ENCODE results near the gene MYO1A. TPM values are rescaled to one million over a fixed set of nuclear protein-coding genes. Genes with fewer than 3 reads are reported as not detected.
A peak's percentile ranks its signal among the peaks of the same experiment; 100 is the strongest.

MYO1A gene
- total RNA-seq, result under 1 TPM in 4 of 8 experiments, not detected in 4; 0.31 to 0.67 (median 0.34) TPM

DNA sequence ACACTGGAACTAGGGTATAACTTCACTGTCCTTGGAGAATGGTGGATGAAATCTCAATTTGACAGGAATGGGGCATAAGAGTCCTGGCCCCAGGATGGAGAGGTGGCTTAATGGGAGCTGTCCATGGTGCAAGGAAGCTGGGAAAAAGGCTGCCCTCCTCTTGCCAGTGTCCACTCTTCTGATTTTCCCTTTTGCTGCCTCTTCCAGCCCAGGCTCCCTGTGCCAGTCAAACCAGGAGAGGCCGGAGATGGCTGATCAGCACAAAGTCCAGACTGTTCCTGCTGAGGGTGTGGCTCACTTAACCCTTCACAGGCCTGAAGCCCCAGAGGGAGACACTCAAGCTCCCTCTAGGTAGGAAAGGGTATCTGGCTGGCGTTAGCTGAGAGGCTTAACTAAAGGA lies at the start of gene MYO1A:
Gene MYO1A (minus strand): TSS at position 240 of the 400 bp plus-strand sequence. CDS start 1,806 bp downstream, outside the sequence.
- in situ Hi-C loops (cut with MboI; ENCODE audit: low pct_unique_long_range_greater_than_20kb in 2 of 9, low sequenced_read_pairs in 9 of 9, unreplicated experiment in 9 of 9), result loop anchor here in 1 of 9 experiments (25.0 kb wide), 1 partner anchor 538 kb away; the partner anchor contains the start of gene RBMS2

DNA sequence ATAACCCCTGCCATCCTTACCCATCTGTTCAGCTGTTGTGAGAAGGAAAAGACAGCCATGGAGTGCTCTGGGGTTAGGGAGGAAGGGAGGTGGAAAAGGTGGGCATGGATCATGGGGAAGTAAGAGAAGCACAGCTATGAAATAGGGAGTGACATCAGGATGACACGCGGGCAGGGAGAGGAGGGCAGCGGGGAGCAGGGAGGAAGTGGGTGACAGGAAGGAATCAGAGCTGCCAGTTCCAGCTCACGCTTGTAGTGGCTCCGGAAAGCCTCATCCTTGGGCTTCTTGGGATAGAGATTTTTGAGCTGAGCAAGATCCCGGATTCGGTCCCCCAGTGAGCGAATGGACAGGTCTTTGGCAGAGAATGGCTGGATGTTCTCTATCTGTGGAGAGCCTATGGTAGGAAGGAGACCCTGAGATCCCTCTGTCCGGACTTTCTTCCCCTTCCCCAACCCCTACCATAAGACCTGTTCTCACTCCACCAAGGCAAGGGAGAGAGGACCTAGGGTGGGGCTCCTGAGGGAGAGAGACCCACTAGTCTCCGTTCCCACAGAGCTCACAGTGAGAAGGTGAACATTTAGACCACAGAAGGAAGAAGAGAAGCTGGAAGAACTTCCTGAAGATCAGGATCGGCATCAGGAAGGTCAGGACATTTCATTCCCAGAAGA lies 49.3 kb upstream of the MYO1A start:
- 40 to 100% (median 80%) methylated on average over 1 to 7 of the region's 11 CpGs; no CpG with 5 or more reads in 2 of the 10 experiments for WGBS, 10 experiments
- H3K27ac ChIP-seq, result no peak overlapping the region
- peaks cover 3 to 13% of the 10 kb centered on the region in 2 donors for H3K4me1 ChIP-seq (replicated peaks in 1 of 2)
- ATAC-seq (replicated peaks in 6 of 8), result no peak
- H3K4me3 ChIP-seq, result no peak overlapping the region
- in situ Hi-C loops (cut with MboI; ENCODE audit: low pct_unique_long_range_greater_than_20kb in 2 of 9, low sequenced_read_pairs in 9 of 9, unreplicated experiment in 9 of 9), result no loop called here

More for the DNA sequence above, at the start of gene MYO1A:
- 7 to 56% (median 20%) methylated on average over 1 to 2 of the region's 2 CpGs; no CpG with 5 or more reads in 5 of the 10 experiments for WGBS, 10 experiments
- H3K4me1 ChIP-seq (replicated peaks in 1 of 2), result no peaks in the 10 kb centered on the region
- ATAC-seq (replicated peaks in 6 of 8), result peak in 2 of 8 experiments; percentile 42 to 51
- no peak within 1 kb of the TSS for H3K4me3 ChIP-seq
- H3K27ac ChIP-seq, result no peak within 1 kb of the TSS

DNA sequence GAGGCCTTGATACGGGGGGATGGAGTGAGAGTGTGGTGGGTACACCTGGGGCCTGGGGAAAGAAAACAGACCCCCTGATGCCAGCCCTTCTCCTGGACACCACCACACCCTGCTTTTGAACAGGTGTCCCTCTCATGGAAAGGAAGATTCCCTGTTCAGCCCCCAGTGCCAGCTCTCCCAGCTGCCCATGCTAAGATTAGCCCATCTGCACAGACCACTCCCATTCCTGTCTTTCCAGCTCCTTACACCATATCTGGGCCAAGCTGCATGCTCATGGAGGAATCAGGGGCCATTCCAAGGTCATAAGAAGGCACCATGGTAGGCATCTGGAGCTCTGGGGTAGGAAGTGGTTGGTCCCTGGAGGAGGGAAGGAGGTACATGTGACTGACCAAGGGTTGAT lies 48.6 kb upstream of the MYO1A start:
- no peak for ATAC-seq (replicated peaks in 6 of 8)
- in situ Hi-C loops (cut with MboI; ENCODE audit: low pct_unique_long_range_greater_than_20kb in 2 of 9, low sequenced_read_pairs in 9 of 9, unreplicated experiment in 9 of 9), result no loop called here

DNA sequence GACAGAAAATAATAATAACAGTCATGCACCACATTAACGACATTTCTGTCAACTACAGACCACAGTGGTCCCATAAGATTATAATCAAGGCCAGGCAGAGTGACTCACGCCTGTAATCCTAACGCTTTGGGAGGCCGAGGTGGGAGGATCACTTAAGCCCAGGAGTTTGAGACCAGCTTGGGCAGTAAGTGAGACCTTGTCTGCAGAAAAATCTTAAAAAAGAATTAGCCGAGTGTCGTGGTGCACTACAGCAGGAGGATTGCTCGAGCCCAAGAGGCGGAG lies 47.6 kb upstream of the MYO1A start:
- ATAC-seq (replicated peaks in 6 of 8), result no peak
- in situ Hi-C loops (cut with MboI; ENCODE audit: low pct_unique_long_range_greater_than_20kb in 2 of 9, low sequenced_read_pairs in 9 of 9, unreplicated experiment in 9 of 9), result no loop called here
- Histone ChIP-seq H3K4me1 (replicated peaks in 1 of 2) (peaks cover 12 to 25% of the 10 kb centered on the region in 2 donors), H3K27ac (no peak overlapping the region), H3K4me3 (no peak overlapping the region)
- 20 to 100% (median 91%) methylated on average over 1 to 8 of the region's 8 CpGs; no CpG with 5 or more reads in 3 of the 10 experiments for WGBS, 10 experiments

More for the DNA sequence above, 48.6 kb upstream of the MYO1A start:
- Histone ChIP-seq H3K4me3 (no peak overlapping the region), H3K27ac (no peak overlapping the region), H3K4me1 (replicated peaks in 1 of 2) (peaks cover 10 to 20% of the 10 kb centered on the region in 2 donors)
- 100% methylated on average over 1 of the region's 1 CpG; no CpG with 5 or more reads in 9 of the 10 experiments for WGBS, 10 experiments

DNA sequence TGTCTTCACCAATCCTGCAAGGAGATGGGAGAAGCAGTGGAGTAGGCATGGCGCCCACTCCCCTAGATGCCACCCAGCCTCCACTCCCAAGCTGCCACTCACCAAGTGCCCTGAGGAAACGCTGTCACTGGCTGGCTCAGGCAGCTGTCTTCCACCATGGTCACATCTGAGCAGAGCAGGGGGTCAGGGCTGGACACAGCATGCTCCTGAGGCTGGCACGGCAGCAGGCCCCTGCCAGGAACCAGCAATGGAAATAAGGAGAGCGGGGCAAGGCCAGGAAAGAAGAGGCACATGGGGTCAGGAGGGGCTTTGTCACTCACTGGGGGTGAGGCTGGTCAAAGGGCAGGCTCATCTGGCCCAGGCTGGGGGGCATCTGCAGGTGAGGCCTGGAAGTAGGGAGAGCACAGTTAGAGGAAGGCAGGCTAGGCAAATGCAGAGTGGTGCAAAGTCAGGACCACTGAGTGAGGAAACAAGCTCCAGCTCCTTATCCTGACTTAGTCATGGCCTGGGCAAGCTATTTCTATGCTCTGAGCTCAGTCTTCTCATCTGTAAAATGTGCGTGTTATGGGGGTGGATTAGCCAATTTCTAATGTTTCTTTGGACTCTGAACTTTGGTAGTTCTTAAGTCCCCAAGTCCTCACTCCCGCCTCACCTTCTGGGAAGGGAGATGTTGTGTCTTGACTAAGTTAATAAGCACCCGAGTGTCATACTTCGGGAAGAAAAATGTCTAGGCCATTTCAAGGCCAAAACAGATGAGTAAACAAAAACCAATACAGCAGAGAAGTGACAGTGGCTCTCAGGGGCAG lies 47.0 kb upstream of the MYO1A start:
- Histone ChIP-seq H3K4me3 (no peak overlapping the region), H3K4me1 (replicated peaks in 1 of 2) (peaks cover 12 to 20% of the 10 kb centered on the region in 2 donors), H3K27ac (no peak overlapping the region)
- no peak for ATAC-seq (replicated peaks in 6 of 8)
- 59 to 100% (median 100%) methylated on average over 1 to 5 of the region's 8 CpGs; no CpG with 5 or more reads in 5 of the 10 experiments for WGBS, 10 experiments
- in situ Hi-C loops (cut with MboI; ENCODE audit: low pct_unique_long_range_greater_than_20kb in 2 of 9, low sequenced_read_pairs in 9 of 9, unreplicated experiment in 9 of 9), result no loop called here

DNA sequence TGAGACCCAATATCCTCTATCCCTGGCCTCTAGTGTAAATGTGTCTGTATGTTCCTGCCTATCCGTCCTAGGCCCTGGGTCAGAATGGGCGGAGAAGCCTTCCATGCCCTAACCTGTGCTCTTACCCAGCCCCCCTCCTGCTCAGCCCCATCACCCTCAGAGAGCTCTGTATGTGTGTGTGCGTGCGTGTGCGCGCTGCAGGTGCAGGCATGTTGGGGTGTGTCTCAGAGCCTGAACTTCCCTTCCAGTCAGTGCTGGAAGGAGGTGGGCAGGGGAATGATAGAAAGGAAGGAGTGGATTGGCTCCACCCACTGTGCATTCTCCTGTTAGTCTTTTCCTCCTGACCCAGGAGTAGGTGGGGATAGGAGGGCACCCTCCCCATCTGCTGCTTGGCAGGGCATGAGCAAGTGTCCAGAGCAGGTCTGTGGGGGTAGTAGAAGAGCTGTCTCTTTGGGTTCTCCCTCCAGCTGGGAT lies 46.2 kb upstream of the MYO1A start:
- H3K27ac ChIP-seq, result no peak overlapping the region
- H3K4me3 ChIP-seq, result no peak overlapping the region
- peak in 4 of 8 experiments; percentile 7 to 37 (median 10) for ATAC-seq (replicated peaks in 6 of 8)
- H3K4me1 ChIP-seq (replicated peaks in 1 of 2), result peaks cover 12 to 20% of the 10 kb centered on the region in 2 donors
- in situ Hi-C loops (cut with MboI; ENCODE audit: low pct_unique_long_range_greater_than_20kb in 2 of 9, low sequenced_read_pairs in 9 of 9, unreplicated experiment in 9 of 9), result no loop called here
- WGBS, 10 experiments, result 69 to 88% (median 81%) methylated on average over 2 to 5 of the region's 6 CpGs; no CpG with 5 or more reads in 6 of the 10 experiments

DNA sequence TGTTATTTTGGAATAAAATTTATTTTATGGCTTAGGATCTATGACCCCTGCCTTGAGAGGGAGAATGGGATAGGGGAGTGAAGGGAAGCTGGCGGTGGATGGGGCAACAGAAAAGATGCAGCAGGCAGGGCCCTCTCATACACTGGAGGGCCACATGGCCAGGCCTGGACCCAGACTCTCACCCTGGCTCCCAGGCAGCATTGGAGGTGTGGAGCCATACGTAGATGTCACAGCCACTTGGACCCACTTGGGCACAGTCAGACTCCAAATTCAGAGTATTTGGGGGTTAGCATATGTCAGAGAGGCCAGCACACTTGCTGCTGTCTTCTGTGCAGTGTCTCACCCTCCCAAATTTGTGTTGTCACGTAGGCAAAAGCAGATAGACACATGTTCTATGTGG lies 45.5 kb upstream of the MYO1A start:
- Histone ChIP-seq H3K4me3 (no peak overlapping the region), H3K4me1 (replicated peaks in 1 of 2) (peaks cover 18 to 27% of the 10 kb centered on the region in 2 donors), H3K27ac (no peak overlapping the region)
- 83 to 100% (median 100%) methylated on average over 1 to 2 of the region's 3 CpGs; no CpG with 5 or more reads in 2 of the 10 experiments for WGBS, 10 experiments
- in situ Hi-C loops (cut with MboI; ENCODE audit: low pct_unique_long_range_greater_than_20kb in 2 of 9, low sequenced_read_pairs in 9 of 9, unreplicated experiment in 9 of 9), result no loop called here
- no peak for ATAC-seq (replicated peaks in 6 of 8)

DNA sequence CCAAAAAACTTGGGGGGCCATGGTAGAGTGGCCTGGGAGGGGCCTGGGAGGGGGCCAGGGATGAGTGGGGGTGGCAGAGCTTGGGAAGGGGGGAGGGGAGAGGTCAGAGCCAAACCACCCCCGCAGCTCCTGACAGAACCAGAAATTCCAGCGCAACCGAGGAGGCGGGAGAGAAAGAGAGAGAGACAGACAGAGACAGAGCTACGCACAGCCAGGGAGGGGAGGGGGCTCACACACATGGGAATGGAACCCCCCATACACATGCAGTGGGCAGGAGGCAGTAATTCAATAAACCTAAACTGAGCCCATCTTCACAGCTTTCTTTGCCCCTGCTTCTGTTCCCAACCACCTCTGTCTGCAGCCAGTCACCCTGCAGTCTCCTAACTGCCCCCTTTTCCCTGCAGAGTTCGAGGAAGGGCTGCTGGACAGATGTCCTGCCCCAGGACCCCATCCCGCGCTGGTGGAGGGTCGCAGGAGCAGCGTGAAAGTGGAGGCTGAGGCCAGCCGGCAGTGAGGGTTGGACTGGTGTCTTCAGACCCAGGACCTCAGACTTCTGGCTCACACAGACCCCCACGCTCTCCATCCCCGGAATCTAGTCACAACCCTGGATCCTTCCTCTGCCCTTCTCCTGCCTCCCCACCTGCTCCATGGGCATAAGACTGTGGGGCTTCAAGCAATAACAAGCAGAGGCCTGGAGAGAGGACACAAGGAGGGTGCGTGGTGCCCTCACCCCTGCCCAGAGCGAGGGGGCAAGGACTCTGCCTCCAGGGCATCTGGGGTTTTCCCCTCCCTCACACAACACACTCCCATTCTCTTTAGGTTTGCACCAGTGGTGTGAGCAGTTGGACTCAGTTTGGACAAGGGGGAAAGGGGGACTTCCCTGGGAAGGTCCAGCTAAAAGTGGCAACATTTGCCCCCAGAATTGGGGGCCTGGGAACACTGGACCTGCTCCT lies 44.6 kb upstream of the MYO1A start:
- in situ Hi-C loops (cut with MboI; ENCODE audit: low pct_unique_long_range_greater_than_20kb in 2 of 9, low sequenced_read_pairs in 9 of 9, unreplicated experiment in 9 of 9), result no loop called here
- Histone ChIP-seq H3K4me1 (replicated peaks in 1 of 2) (peaks cover 19 to 30% of the 10 kb centered on the region in 2 donors), H3K4me3 (no peak overlapping the region), H3K27ac (peak overlapping the region; percentile 43 to 47)
- ATAC-seq (replicated peaks in 6 of 8), result peak in 3 of 8 experiments; percentile 1 to 14 (median 6)
- WGBS, 10 experiments, result 31 to 100% (median 72%) methylated on average over 1 to 8 of the region's 15 CpGs; no CpG with 5 or more reads in 5 of the 10 experiments

DNA sequence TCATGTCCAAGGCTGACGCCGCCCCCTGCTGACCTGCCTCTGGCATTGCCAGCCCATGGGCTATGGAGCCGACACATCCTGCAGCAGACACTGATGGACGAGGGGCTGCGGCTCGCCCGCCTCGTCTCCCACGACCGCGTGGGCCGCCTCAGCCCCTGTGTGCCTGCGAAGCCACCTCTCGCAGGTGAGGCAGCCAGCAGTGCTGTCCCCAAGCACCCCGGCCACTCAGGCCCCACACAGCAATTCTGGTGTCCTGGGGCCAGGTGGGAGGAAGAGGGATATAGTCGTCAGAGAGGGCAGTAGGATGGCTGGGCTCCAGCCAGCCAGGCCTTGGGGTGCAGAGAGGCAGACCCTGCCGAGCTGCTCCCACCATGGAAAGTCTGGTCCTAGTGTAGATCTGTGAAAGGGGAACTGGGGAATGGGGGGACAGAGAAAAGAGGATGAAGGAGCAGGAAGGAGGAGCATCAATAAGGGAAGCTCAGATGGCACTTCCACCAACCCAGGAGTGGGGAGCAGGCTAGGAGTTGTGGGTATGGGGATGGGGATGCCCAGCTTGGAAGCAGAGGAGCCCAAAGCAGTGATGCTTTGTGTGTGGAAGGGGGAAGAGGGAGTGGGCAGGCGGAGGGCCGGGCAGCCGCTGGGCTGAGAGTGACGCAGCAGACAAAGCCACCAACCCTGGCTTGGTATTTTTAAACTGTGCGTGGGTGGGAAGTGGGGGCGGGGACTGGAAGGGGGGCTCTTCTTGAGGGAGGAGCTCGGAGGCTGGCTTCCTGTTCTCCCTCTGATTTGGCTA lies 43.7 kb upstream of the MYO1A start:
- Histone ChIP-seq H3K4me3 (no peak overlapping the region), H3K4me1 (replicated peaks in 1 of 2) (peaks cover 19 to 30% of the 10 kb centered on the region in 2 donors), H3K27ac (peak overlapping the region; percentile 43 to 47)
- 0 to 50% (median 38%) methylated on average over 1 to 3 of the region's 24 CpGs; no CpG with 5 or more reads in 5 of the 10 experiments for WGBS, 10 experiments
- ATAC-seq (replicated peaks in 6 of 8), result peak; percentile 2 to 46 (median 38)
- in situ Hi-C loops (cut with MboI; ENCODE audit: low pct_unique_long_range_greater_than_20kb in 2 of 9, low sequenced_read_pairs in 9 of 9, unreplicated experiment in 9 of 9), result no loop called here

DNA sequence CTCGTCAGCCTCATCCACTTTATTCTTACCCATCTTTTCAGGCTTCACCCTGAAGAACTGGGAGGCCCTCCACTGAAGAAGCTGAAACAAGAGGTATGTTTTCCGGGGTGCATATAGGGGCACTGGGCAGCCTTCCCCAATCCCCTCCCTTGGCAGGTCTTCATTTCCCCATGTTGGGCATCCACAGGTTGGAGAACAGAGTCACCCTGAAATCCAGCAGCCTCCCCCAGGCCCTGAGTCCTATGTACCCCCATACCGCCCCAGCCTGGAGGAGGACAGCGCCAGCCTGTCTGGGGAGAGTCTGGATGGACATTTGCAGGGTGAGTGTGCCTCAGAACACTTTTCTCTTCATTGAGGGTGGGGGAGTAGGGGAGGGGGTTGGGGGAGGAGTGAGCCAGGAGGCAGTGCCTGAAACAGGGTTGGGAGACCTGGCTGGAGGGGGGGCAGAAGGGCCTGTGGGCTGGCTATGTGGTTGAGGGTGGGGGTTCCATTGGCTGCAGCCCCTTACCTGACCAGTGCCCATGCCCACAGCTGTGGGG lies 43.0 kb upstream of the MYO1A start:
- ATAC-seq (replicated peaks in 6 of 8), result no peak
- Histone ChIP-seq H3K27ac (no peak overlapping the region), H3K4me1 (replicated peaks in 1 of 2) (peaks cover 19 to 30% of the 10 kb centered on the region in 2 donors), H3K4me3 (no peak overlapping the region)
- 100% methylated on average over 1 of the region's 4 CpGs; no CpG with 5 or more reads in 9 of the 10 experiments for WGBS, 10 experiments
- in situ Hi-C loops (cut with MboI; ENCODE audit: low pct_unique_long_range_greater_than_20kb in 2 of 9, low sequenced_read_pairs in 9 of 9, unreplicated experiment in 9 of 9), result no loop called here

DNA sequence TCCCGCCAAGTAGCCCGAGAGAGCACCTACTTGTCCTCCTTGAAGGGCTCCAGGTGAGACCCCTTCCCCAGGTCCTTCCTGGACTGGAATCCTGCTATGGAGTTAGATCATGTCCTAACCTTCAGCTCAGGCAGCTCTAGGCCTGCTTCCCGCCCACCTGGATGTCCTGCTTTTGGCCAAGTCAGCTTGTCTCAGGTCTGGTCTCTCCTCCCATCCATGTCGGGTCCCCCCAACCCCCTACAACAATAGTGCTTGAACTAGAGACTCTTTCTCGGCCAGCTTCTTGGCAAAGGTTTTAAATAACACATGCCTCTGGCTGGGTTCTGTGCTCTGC lies 42.6 kb upstream of the MYO1A start:
- Histone ChIP-seq H3K4me1 (replicated peaks in 1 of 2) (peaks cover 19 to 30% of the 10 kb centered on the region in 2 donors), H3K27ac (no peak overlapping the region), H3K4me3 (no peak overlapping the region)
- WGBS, 10 experiments, result 94 to 100% methylated on average over 2 to 3 of the region's 5 CpGs; no CpG with 5 or more reads in 8 of the 10 experiments
- in situ Hi-C loops (cut with MboI; ENCODE audit: low pct_unique_long_range_greater_than_20kb in 2 of 9, low sequenced_read_pairs in 9 of 9, unreplicated experiment in 9 of 9), result no loop called here
- no peak for ATAC-seq (replicated peaks in 6 of 8)
